ENCODE measurements around the gene DCD. TPM values are rescaled to one million over a fixed set of nuclear protein-coding genes. Genes with fewer than 3 reads are reported as not detected.
A peak's percentile ranks its signal among the peaks of the same experiment; 100 is the strongest.
"Not testable (repeated sequence)": the region's sequence is repeated elsewhere in the genome, so short reads cannot be mapped to it uniquely, and the experiment has no call there.

Gene DCD, protein sequence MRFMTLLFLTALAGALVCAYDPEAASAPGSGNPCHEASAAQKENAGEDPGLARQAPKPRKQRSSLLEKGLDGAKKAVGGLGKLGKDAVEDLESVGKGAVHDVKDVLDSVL
- total RNA-seq, result not detected

GRCh38 chr12:54648265-54648664 is at the start of gene DCD:
Gene DCD, minus strand, starts transcription at chr12:54648365. Its CDS starts 62 bp downstream, at chr12:54648303.
- ATAC-seq (replicated peaks), result no peak
- no peaks in the 10 kb centered on the region for H3K36me3 Mint-ChIP-seq (ENCODE audit: low read depth)
- H3K9me3 Mint-ChIP-seq, result no peaks in the 10 kb centered on the region

DNA sequence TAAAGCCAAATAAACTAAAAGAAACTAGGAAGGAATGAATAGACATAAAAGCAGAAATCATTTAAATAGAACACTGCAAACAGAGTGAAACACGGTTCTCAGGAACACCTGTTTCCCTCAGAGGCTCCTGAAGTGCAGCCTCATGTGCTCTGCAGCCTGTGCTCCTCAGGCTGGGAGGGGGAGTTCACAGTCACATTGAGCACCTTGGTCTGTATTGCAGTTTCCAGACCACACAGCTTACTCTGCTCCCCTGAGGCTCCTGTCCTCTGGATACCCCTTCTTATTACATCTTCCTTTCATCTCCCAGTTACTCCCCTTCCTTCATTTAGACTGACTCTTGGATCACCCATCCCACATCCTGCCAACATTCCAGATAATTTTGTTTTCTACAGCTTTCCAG is 49.7 kb upstream of the DCD start:
- no peak for ATAC-seq (replicated peaks)

More at GRCh38 chr12:54648265-54648664, at the start of gene DCD:
- H3K4me1 Mint-ChIP-seq, result no peaks in the 10 kb centered on the region
- no peak within 1 kb of the TSS for H3K4me3 Mint-ChIP-seq
- H3K27me3 Mint-ChIP-seq, result peaks cover 50% of the 10 kb centered on the region
- no peak within 1 kb of the TSS for H3K27ac Mint-ChIP-seq

DNA sequence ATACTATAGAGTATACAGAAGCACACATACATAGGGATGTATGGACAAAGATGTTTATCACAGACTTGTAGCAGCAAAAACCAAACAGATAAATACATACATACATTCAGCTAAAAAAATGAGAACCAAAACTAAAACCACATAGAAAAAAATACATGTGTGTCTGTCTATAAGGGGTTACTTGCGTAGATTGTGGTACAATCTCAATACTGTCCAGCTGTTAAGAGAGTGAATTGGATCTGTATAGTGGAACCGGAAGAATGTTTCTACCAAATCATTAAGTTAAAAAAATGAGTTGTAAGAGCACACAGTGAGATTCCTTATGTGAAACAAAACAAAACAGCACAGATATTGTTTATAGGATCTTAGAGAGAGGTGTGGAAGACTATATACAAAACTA is 44.2 kb upstream of the DCD start:
- Mint-ChIP-seq H3K36me3 (ENCODE audit: low read depth) (no peaks in the 10 kb centered on the region), H3K27me3 (peaks cover 46% of the 10 kb centered on the region), H3K9me3 (no peaks in the 10 kb centered on the region), H3K27ac (no peak overlapping the region), H3K4me1 (no peaks in the 10 kb centered on the region), H3K4me3 (no peak overlapping the region)
- ATAC-seq (replicated peaks), result no peak

More for the DNA sequence above, 49.7 kb upstream of the DCD start:
- H3K27ac Mint-ChIP-seq, result no peak overlapping the region
- peaks cover 27% of the 10 kb centered on the region for H3K27me3 Mint-ChIP-seq
- H3K4me1 Mint-ChIP-seq, result no peaks in the 10 kb centered on the region
- H3K36me3 Mint-ChIP-seq (ENCODE audit: low read depth), result no peaks in the 10 kb centered on the region
- H3K4me3 Mint-ChIP-seq, result no peak overlapping the region
- H3K9me3 Mint-ChIP-seq, result no peaks in the 10 kb centered on the region

DNA sequence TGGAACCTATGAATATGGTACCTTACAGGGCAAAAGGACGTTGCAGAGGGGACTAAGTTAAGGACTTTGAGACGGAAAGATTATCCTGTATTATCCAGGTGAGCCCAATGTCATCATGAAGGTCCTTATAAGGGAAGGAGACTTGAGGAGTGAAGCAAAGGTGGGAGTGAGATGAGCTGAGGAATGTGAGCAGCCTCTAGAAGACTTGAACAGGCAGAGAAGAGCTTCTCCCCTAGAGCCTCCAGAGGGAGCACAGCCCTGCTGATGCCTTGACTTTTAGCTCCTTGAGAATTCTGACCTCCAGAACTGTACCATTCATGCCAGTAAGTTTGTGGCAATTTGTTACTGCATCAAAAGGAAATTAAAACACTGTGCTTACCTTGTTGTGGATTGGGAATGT is 41.8 kb upstream of the DCD start:
- no peak overlapping the region for H3K4me3 Mint-ChIP-seq
- no peak for ATAC-seq (replicated peaks)
- no peaks in the 10 kb centered on the region for H3K36me3 Mint-ChIP-seq (ENCODE audit: low read depth)
- no peaks in the 10 kb centered on the region for H3K4me1 Mint-ChIP-seq
- H3K27ac Mint-ChIP-seq, result no peak overlapping the region
- H3K9me3 Mint-ChIP-seq, result no peaks in the 10 kb centered on the region
- H3K27me3 Mint-ChIP-seq, result peaks cover 52% of the 10 kb centered on the region

GRCh38 chr12:54689034-54689372 is 40.8 kb upstream of the DCD start:
- Mint-ChIP-seq H3K27ac (no peak overlapping the region), H3K27me3 (peaks cover 58% of the 10 kb centered on the region), H3K9me3 (no peaks in the 10 kb centered on the region), H3K4me1 (no peaks in the 10 kb centered on the region), H3K4me3 (no peak overlapping the region), H3K36me3 (ENCODE audit: low read depth) (no peaks in the 10 kb centered on the region)
- no peak for ATAC-seq (replicated peaks)

GRCh38 chr12:54688309-54689033 is 40.3 kb upstream of the DCD start:
- H3K4me1 Mint-ChIP-seq, result no peaks in the 10 kb centered on the region
- no peak overlapping the region for H3K4me3 Mint-ChIP-seq
- peaks cover 58% of the 10 kb centered on the region for H3K27me3 Mint-ChIP-seq
- no peak overlapping the region for H3K27ac Mint-ChIP-seq
- H3K9me3 Mint-ChIP-seq, result no peaks in the 10 kb centered on the region
- no peak for ATAC-seq (replicated peaks)
- H3K36me3 Mint-ChIP-seq (ENCODE audit: low read depth), result no peaks in the 10 kb centered on the region

DNA sequence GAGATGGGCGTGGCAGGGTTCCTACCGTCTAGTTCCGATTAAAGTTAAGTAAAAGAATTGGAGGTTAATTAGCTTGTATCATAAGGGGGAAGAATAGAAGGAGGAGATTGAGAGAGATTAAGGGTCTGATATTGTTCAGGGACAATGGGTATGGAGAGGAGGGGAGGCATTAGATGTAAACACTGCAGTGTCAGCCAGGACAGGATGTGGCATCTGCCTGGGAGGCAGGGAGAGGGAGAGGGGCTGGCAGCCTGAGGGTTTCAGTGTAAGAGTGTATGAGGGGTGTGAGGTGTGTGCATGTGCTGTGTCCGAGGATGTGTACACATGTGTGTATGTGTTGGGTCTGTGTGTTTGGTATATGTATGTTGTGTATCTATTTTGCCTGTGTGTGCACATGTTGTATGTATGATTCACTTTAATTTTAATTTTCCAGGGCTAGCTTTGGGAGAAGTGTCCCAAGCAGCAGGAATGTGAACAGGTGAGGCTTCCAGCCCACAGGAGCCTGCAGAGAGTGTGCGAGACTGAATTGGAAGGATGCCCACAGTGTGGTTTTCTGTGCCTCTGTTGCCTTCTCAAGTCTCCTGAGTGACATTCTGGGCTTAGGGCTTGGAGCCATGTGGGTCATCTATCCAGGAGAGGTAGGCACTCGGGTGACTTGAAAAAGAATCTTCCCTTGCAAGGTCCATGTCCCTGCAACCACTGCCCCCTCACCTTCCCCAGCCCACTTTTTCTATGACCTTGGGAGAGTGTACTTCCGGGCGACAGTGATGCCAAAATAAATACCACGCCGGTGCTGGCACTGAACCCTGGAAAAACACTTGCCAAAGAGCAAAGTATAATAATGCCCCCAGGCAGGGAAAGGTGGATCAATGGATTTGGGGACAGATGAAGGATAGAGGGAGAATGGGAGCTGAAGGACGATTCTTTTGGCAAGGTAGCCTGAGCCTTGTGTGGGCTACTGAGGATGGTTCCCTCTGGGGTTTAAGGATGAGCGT is 36.8 kb upstream of the DCD start:
- no peaks in the 10 kb centered on the region for H3K9me3 Mint-ChIP-seq
- ATAC-seq (replicated peaks), result no peak
- peaks cover 59% of the 10 kb centered on the region for H3K27me3 Mint-ChIP-seq
- H3K36me3 Mint-ChIP-seq (ENCODE audit: low read depth), result no peaks in the 10 kb centered on the region
- no peak overlapping the region for H3K4me3 Mint-ChIP-seq
- H3K27ac Mint-ChIP-seq, result no peak overlapping the region
- H3K4me1 Mint-ChIP-seq, result no peaks in the 10 kb centered on the region

DNA sequence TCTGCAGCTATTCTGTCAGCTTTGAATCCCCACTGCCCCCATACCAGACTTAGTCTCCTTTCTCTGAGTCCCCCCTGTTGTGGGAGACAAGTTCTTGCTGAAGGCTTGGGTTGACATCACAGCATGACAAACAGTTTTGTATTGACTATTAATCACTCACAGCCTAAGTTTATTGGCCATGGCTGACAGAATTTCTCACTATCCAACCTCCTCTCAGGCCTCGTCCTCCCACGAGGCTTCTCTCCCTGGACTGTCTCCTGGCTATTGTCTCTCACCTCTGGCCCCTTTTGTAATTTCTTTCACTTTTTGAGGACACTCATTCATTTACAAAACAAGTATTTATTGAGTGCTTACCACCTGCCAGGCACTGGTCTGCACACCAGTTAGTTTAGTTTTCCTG is 35.2 kb upstream of the DCD start:
- Mint-ChIP-seq H3K9me3 (no peaks in the 10 kb centered on the region), H3K27ac (no peak overlapping the region), H3K4me3 (no peak overlapping the region), H3K27me3 (peaks cover 62% of the 10 kb centered on the region), H3K36me3 (ENCODE audit: low read depth) (no peaks in the 10 kb centered on the region), H3K4me1 (no peaks in the 10 kb centered on the region)
- ATAC-seq (replicated peaks), result no peak

DNA sequence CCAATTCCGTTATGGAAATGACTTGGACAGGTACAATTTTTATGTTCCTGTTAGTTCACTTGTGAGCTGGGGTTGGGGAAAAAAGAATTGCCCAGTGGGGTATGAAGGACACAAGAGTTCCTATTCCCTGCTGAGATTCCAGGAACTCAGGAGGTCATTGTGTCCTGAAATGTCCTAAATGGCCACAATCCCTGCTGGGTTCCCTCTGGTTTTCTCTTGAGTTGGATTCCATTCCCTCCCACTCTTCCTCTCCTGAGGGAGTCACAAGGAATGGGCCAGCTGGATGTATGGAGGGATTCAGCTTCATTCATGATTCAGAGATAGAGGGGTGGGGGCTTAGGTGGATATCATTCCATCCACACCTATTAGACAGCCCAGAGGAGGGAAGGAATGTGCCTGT is 34.5 kb upstream of the DCD start:
- Mint-ChIP-seq H3K4me3 (no peak overlapping the region), H3K4me1 (no peaks in the 10 kb centered on the region), H3K27me3 (peaks cover 63% of the 10 kb centered on the region), H3K36me3 (ENCODE audit: low read depth) (no peaks in the 10 kb centered on the region), H3K9me3 (no peaks in the 10 kb centered on the region), H3K27ac (no peak overlapping the region)
- no peak for ATAC-seq (replicated peaks)

GRCh38 chr12:54680374-54680773 is 32.2 kb upstream of the DCD start:
- Mint-ChIP-seq H3K27ac (no peak overlapping the region), H3K4me3 (no peak overlapping the region), H3K9me3 (no peaks in the 10 kb centered on the region), H3K36me3 (ENCODE audit: low read depth) (no peaks in the 10 kb centered on the region), H3K27me3 (peaks cover 56% of the 10 kb centered on the region), H3K4me1 (no peaks in the 10 kb centered on the region)
- ATAC-seq (replicated peaks), result peak; percentile 29

- ATAC-seq (replicated peaks), result no peak
- Mint-ChIP-seq H3K9me3 (no peaks in the 10 kb centered on the region), H3K36me3 (ENCODE audit: low read depth) (no peaks in the 10 kb centered on the region), H3K27ac (no peak overlapping the region), H3K4me3 (no peak overlapping the region), H3K27me3 (peaks cover 38% of the 10 kb centered on the region), H3K4me1 (no peaks in the 10 kb centered on the region)
These were observed 30.0 kb upstream of the DCD start for GRCh38 chr12:54678131-54678530.

- Mint-ChIP-seq H3K27me3 (peaks cover 34% of the 10 kb centered on the region), H3K36me3 (ENCODE audit: low read depth) (no peaks in the 10 kb centered on the region), H3K27ac (no peak overlapping the region), H3K9me3 (no peaks in the 10 kb centered on the region), H3K4me3 (no peak overlapping the region), H3K4me1 (no peaks in the 10 kb centered on the region)
- no peak for ATAC-seq (replicated peaks)
These were observed 19.8 kb upstream of the DCD start for GRCh38 chr12:54667945-54668344.

DNA sequence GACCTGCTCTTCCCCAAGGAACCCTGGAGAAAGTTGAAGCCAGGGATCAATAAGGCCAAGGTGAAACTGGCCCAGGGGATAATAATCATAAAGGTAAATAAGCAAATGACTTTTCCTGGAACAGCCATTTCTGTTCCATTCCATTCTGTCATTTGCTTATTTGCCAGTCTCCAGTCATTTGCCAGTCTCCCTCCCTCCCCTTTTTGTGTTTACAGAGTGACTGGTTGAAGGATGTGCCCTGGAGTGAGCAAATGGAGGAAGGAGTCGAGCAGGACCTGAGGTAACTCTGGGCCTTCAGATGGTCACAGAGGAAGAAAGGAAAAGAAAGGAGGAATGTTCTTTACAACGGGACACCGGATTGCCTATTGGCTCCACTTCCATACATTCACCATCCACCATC is 17.8 kb upstream of the DCD start:
- no peaks in the 10 kb centered on the region for H3K9me3 Mint-ChIP-seq
- peaks cover 30% of the 10 kb centered on the region for H3K27me3 Mint-ChIP-seq
- no peak for ATAC-seq (replicated peaks)
- H3K4me3 Mint-ChIP-seq, result no peak overlapping the region
- no peaks in the 10 kb centered on the region for H3K4me1 Mint-ChIP-seq
- H3K27ac Mint-ChIP-seq, result no peak overlapping the region
- no peaks in the 10 kb centered on the region for H3K36me3 Mint-ChIP-seq (ENCODE audit: low read depth)

- H3K4me3 Mint-ChIP-seq; H3K36me3 Mint-ChIP-seq (ENCODE audit: low read depth); H3K4me1 Mint-ChIP-seq; ATAC-seq (replicated peaks); H3K9me3 Mint-ChIP-seq; H3K27ac Mint-ChIP-seq: not testable (repeated sequence)
- peaks cover 21% of the 10 kb centered on the region for H3K27me3 Mint-ChIP-seq
These were observed 17.0 kb upstream of the DCD start for GRCh38 chr12:54665022-54665635.

Data from activated T-helper 17 cell treated with anti-CD3 and anti-CD28 coated beads, Interleukin-2, amount 50 U/mL, for 72 hours (primary cell).